Measurements from ENCODE around the gene CDKN2B-AS1.

- TF ChIP-seq CTCF (IDR thresholded peaks at IDR 0.05) (no peak), POLR2A (IDR thresholded peaks at IDR 0.05) (no peak)
These were observed 66.3 kb downstream of the CDKN2B-AS1 start for GRCh38 chr9:22060831-22061383.
